Activated CD4-positive, alpha-beta memory T cell treated with anti-CD3 and anti-CD28 coated beads, Interleukin-2, amount 10 ng/mL, durations not matched to agents 7 days and 5 days (primary cell): ENCODE data around the gene ZNF516. TPM values are rescaled to one million over a fixed set of nuclear protein-coding genes. Genes with fewer than 3 reads are reported as not detected.

Source experiments
- CTCF ChIA-PET: fragments of 350-600 bp; sonication (Branson Sonifier 250); formaldehyde crosslinking; loops from one replicate; lab custom pipeline; 2021; ENCODE audit warnings: antibody characterized with exemption, inconsistent platforms; lab: Charles Lee
- POLR2A ChIA-PET: fragments of 350-600 bp; sonication (Branson Sonifier 250); formaldehyde crosslinking; loops from one replicate; lab custom pipeline; 2021; ENCODE audit warnings: antibody characterized with exemption; lab: Charles Lee
- DNase-seq: peaks from one replicate; pipeline ENCODE4 v3.0.0-alpha.2; 2020
- H3K27ac Mint-ChIP-seq: one replicate; pipeline ENCODE4 v1.8.0; 2021; ENCODE audit warnings: mild to moderate bottlenecking, mixed read lengths
- H3K27me3 Mint-ChIP-seq: one replicate; pipeline ENCODE4 v1.8.0; 2021; ENCODE audit warnings: mixed read lengths
- H3K36me3 Mint-ChIP-seq: one replicate; pipeline ENCODE4 v1.8.0; 2021; ENCODE audit warnings: low read depth, mixed read lengths
- H3K4me1 Mint-ChIP-seq: one replicate; pipeline ENCODE4 v1.8.0; 2021; ENCODE audit warnings: mixed read lengths
- H3K4me3 Mint-ChIP-seq: one replicate; pipeline ENCODE4 v1.8.0; 2021; ENCODE audit warnings: mild to moderate bottlenecking, mixed read lengths
- H3K9me3 Mint-ChIP-seq: one replicate; pipeline ENCODE4 v1.8.0; 2021; ENCODE audit warnings: mixed read lengths
- total RNA-seq, 2 experiments: library from RNA; stranded (reverse); gene quantifications; one replicate each; pipeline ENCODE4 v1.2.3, GENCODE V29; 2021

The ZNF516 gene
- total RNA-seq, 2 experiments from 2014 or later = 3.9 to 5.0 TPM

DNA sequence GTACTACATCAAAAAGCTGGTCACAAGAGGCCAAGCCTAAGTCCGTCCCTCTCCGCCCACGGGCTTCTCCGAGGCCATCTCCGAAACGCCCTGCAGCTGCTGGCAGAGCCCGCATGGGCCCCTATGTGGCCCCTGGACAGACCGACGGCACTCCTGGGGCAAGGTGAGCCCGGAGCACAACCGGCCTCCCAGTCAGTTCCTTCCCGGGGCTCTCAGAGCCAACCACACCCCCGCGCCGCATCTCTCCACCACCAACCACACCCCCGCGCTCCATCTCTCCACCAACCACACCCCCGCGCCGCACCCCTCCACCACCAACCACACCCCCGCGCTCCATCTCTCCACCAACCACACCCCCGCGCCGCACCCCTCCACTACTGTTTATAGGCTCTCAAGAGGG, 93.5 kb downstream of the ZNF516 start:
- Mint-ChIP-seq H3K4me3 (no peak overlapping the region), H3K4me1 (no peaks in the 10 kb centered on the region), H3K9me3 (no peaks in the 10 kb centered on the region), H3K27me3 (peaks cover 9% of the 10 kb centered on the region), H3K36me3 (no peaks in the 10 kb centered on the region), H3K27ac (no peak overlapping the region)
- DNase-seq = no peak
- ChIA-PET POLR2A (no interaction called here), CTCF (interaction anchor here (1.2 to 7.8 kb wide), 4 partner anchors 12 to 309 kb away, joined by 3 to 78 read pairs (median 8); no protein-coding TSS in a partner anchor)

DNA sequence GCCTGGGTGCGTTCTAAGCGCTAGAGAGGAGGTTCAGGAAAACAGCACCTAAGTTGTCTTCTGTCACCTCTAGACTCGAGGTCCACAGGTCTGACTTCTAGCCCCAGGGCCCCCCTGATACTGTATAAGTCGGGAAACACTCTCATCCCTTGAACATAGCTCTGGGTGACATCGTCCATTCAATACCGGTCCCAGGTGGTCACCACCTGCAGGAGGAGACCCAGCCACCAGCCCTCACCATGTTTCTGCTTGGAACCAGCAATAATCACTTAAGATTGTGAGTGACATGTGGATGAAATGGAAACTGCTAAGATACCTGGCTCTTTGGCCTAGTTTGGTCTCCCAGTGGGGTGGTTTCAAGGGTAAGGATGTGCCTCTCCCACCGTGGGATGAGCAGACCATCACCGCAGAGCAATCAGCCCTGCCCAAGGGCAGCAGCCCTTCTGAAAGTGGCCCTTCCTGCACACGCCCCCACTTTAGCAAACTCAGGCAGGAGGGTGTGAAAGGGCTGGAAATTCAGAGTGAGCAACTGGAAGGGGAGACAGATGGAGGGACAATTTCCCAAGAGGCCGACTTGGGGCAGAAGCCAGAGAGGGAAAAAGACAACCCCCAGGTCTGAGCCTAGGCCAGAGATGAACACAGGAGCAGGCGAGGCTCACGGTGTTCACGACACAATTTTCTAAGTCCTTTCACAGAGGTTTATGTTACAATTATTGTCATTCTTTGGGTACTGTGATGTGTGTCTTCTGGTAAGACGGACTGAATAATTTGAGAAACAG, 95.2 kb downstream of the ZNF516 start:
- Mint-ChIP-seq H3K4me1 (no peaks in the 10 kb centered on the region), H3K9me3 (no peaks in the 10 kb centered on the region), H3K27ac (no peak overlapping the region), H3K4me3 (no peak overlapping the region), H3K36me3 (no peaks in the 10 kb centered on the region), H3K27me3 (peaks cover 9% of the 10 kb centered on the region)
- no peak for DNase-seq
- ChIA-PET CTCF (interaction anchor here (0.5 to 7.8 kb wide), 16 partner anchors 9 to 403 kb away, joined by 3 to 78 read pairs (median 6); no protein-coding TSS in a partner anchor), POLR2A (interaction anchor here (1.3 kb wide), 1 partner anchor 310 kb away, joined by 5 read pairs; no protein-coding TSS in a partner anchor)

DNA sequence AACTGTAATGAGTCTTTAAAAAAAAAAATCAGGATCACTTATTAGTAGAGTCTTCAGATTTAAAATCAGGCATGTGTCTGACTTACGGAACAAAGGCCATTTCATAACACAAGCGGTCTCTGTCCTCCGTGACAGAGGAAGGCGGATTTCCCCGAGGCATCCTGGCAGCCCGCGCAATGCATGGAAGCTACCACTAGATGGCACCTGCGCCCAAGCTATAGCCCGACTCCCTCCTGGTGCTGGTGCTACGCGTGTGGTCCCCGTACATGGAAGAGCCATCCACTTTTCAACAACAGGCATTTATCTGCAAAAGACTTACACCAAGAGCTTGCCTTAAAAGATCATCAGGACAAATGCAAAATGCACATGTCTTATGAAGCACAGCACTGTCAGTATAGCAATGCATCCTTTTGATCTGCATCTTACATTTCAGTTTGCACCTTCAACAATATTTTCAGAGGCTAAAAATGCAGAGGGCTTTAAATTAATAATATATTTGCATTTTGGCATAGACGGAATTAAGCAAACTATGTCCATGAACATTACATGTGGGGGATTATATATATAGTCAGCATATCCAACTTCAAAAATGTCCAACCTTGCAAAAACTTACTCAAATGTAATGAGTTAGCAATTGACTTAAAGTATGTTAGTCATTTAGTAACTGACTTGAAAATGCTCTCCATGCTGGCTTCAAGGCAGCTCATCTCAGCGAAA, 96.0 kb downstream of the ZNF516 start:
- DNase-seq = peak; percentile 74
- no peak overlapping the region for H3K27ac Mint-ChIP-seq
- no peak overlapping the region for H3K4me3 Mint-ChIP-seq
- ChIA-PET CTCF (interaction anchor here (0.7 to 7.8 kb wide), 21 partner anchors 9 to 1252 kb away, joined by 3 to 78 read pairs (median 4); no protein-coding TSS in a partner anchor), POLR2A (interaction anchor here (1.3 kb wide), 1 partner anchor 311 kb away, joined by 5 read pairs; no protein-coding TSS in a partner anchor)
- H3K4me1 Mint-ChIP-seq = no peaks in the 10 kb centered on the region
- H3K9me3 Mint-ChIP-seq = no peaks in the 10 kb centered on the region
- H3K27me3 Mint-ChIP-seq = peaks cover 9% of the 10 kb centered on the region
- no peaks in the 10 kb centered on the region for H3K36me3 Mint-ChIP-seq

DNA sequence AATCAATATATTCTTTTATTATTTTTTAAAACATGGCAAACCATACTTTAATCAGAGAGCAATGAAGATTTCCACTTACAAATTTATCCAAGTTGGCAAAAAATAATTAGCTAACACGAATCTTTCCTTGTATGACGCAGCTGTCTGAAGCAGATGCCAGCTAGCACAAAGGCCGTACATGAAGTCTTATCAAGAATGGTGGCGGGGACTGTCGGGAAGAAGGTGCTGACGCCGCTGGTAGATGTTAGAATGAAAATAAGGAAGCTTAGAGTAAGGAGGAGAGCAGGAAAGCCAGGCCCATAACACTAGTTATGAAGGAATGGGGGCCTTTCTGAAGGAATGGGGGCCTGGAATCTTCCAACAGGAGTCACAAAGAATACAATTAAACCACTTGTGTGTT, 96.7 kb downstream of the ZNF516 start:
- peaks cover 9% of the 10 kb centered on the region for H3K27me3 Mint-ChIP-seq
- no peaks in the 10 kb centered on the region for H3K9me3 Mint-ChIP-seq
- no peak for DNase-seq
- H3K36me3 Mint-ChIP-seq = no peaks in the 10 kb centered on the region
- CTCF ChIA-PET = interaction anchor here (0.7 to 7.8 kb wide), 17 partner anchors 10 to 1236 kb away, joined by 3 to 78 read pairs (median 4); no protein-coding TSS in a partner anchor
- no peak overlapping the region for H3K4me3 Mint-ChIP-seq
- POLR2A ChIA-PET = interaction anchor here (1.3 kb wide), 1 partner anchor 312 kb away, joined by 5 read pairs; no protein-coding TSS in a partner anchor
- no peaks in the 10 kb centered on the region for H3K4me1 Mint-ChIP-seq
- no peak overlapping the region for H3K27ac Mint-ChIP-seq

DNA sequence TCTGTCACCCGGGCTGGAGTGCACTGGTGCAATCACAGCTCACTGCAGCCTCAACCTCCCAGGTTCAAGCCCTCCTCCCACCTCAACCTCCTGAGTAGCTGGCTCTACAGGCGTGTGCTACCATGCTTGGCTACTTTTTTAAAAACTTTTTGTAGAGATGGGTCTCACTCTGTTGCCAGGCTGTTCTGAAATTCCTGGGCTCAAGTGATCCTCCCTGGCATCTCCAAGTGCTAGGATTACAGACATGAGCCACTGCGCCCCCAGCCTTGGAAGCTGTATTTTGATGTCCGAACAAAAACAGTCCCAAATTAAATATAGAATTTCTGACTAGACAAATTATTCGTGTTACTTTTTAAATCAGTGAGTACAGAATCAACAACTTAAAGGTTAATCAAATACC, 97.4 kb downstream of the ZNF516 start:
- no peaks in the 10 kb centered on the region for H3K36me3 Mint-ChIP-seq
- ChIA-PET POLR2A (no interaction called here), CTCF (interaction anchor here (1.1 to 7.8 kb wide), 7 partner anchors 11 to 405 kb away, joined by 3 to 78 read pairs (median 8); no protein-coding TSS in a partner anchor)
- no peaks in the 10 kb centered on the region for H3K9me3 Mint-ChIP-seq
- no peaks in the 10 kb centered on the region for H3K4me1 Mint-ChIP-seq
- H3K27ac Mint-ChIP-seq = no peak overlapping the region
- H3K4me3 Mint-ChIP-seq = no peak overlapping the region
- H3K27me3 Mint-ChIP-seq = peaks cover 9% of the 10 kb centered on the region
- DNase-seq = no peak

DNA sequence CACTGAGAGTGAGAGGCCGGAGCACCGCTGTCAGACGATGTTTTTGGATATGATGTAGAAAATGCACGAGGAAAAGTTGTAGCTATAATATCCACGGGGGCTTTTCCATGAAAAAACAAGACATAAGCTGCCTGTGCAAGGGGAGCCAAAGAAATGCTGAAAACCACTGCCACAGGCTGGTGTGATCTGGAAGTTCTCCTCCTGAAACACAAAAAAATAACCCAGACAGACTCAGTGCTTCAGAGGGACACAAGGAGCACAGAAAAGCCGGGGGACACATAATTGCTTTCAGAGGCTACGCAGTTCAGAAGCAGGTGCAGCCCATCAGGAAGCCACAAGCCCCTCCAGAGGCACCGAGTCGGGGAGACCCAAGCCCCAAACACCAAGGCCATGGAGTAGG, 98.2 kb downstream of the ZNF516 start:
- Mint-ChIP-seq H3K36me3 (no peaks in the 10 kb centered on the region), H3K27me3 (peaks cover 9% of the 10 kb centered on the region), H3K4me3 (no peak overlapping the region), H3K27ac (no peak overlapping the region), H3K4me1 (no peaks in the 10 kb centered on the region), H3K9me3 (no peaks in the 10 kb centered on the region)
- POLR2A ChIA-PET = no interaction called here
- no peak for DNase-seq
- CTCF ChIA-PET = interaction anchor here (1.1 to 7.8 kb wide), 4 partner anchors 29 to 406 kb away, joined by 3 to 78 read pairs (median 10); no protein-coding TSS in a partner anchor

DNA sequence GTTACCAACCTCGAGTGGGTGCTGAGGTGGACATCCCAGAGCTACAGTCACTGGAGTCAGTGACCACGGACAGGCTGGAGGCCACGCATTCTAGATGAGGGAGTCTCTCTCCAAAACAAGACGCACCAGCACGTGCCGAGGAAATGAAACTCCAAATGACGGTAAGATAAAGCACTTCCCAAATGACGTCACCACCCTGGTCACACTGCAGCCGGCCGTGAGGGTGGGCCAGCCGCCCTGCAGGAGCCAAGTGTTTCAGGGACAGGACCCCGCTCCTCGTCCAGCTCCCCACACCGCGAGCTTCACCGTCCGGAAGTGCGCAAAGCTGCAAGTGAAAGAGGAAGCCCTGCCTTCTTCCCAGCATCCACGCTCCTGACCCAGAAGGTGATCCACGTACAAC, 99.4 kb downstream of the ZNF516 start:
- peaks cover 9% of the 10 kb centered on the region for H3K27me3 Mint-ChIP-seq
- H3K27ac Mint-ChIP-seq = no peak overlapping the region
- POLR2A ChIA-PET = no interaction called here
- H3K36me3 Mint-ChIP-seq = no peaks in the 10 kb centered on the region
- no peak overlapping the region for H3K4me3 Mint-ChIP-seq
- CTCF ChIA-PET = interaction anchor here (7.8 kb wide), 1 partner anchor 314 kb away, joined by 78 read pairs; no protein-coding TSS in a partner anchor
- H3K9me3 Mint-ChIP-seq = no peaks in the 10 kb centered on the region
- H3K4me1 Mint-ChIP-seq = no peaks in the 10 kb centered on the region
- no peak for DNase-seq

DNA sequence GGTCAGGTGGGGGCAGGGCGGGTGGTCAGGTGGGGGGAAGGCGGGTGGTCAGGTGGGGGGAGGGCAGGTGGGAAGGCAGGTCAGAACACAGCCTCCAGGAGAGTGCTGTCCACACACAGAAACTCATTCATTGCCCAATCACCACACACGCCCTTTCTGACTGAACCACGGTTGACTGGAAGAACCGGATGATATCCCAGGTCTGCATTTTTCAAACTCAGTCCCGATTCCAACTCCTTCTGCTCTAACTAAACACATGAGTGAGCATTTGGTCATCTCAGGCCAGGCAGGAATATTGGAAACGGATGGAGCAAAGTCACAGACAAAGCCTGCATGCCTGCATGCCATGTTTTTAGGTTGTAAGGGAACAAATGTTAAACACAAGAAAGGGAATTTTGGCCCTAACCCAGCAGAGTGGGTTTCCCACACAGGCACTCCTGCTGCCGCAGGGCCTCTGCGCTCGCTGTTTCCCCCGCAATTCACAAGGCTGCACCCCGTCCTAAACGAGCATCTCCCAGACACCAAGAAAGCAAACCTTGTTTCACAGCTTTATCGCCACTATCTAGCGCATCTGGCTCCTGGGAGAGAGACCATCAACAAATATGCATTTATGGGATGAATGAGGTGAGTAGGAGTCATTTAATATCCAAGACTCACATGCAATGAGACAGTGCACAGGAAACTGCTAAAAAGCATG, 100.1 kb downstream of the ZNF516 start:
- POLR2A ChIA-PET = no interaction called here

DNA sequence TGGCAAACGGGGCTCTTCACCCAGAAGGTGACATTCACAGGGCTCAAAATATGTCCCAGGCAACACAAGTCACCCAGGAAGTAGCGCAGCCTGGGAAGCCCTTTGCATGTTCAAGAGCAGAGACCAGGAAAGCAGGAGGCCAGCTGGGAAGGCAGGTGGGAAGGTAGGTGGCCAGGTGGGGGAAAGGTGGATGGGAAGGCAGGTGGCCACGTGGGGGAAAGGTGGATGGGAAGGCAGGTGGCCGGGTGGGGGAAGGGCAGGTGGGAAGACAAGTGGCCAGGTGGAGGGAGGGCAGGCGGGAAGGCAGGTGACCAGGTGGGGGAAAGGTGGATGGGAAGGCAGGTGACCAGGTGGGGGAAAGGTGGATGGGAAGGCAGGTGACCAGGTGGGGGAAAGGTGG, 102.7 kb downstream of the ZNF516 start:
- H3K27ac Mint-ChIP-seq = no peak overlapping the region
- H3K9me3 Mint-ChIP-seq = no peaks in the 10 kb centered on the region
- DNase-seq = no peak
- no peaks in the 10 kb centered on the region for H3K4me1 Mint-ChIP-seq
- ChIA-PET POLR2A (no interaction called here), CTCF (no interaction called here)
- no peak overlapping the region for H3K4me3 Mint-ChIP-seq
- H3K27me3 Mint-ChIP-seq = peaks cover 9% of the 10 kb centered on the region
- H3K36me3 Mint-ChIP-seq = no peaks in the 10 kb centered on the region

More for the DNA sequence above, 100.1 kb downstream of the ZNF516 start:
- H3K36me3 Mint-ChIP-seq = no peaks in the 10 kb centered on the region
- no peak overlapping the region for H3K4me3 Mint-ChIP-seq
- no peak overlapping the region for H3K27ac Mint-ChIP-seq
- CTCF ChIA-PET = interaction anchor here (7.8 kb wide), 1 partner anchor 315 kb away, joined by 78 read pairs; no protein-coding TSS in a partner anchor
- no peaks in the 10 kb centered on the region for H3K9me3 Mint-ChIP-seq
- no peak for DNase-seq
- H3K27me3 Mint-ChIP-seq = peaks cover 9% of the 10 kb centered on the region
- no peaks in the 10 kb centered on the region for H3K4me1 Mint-ChIP-seq

DNA sequence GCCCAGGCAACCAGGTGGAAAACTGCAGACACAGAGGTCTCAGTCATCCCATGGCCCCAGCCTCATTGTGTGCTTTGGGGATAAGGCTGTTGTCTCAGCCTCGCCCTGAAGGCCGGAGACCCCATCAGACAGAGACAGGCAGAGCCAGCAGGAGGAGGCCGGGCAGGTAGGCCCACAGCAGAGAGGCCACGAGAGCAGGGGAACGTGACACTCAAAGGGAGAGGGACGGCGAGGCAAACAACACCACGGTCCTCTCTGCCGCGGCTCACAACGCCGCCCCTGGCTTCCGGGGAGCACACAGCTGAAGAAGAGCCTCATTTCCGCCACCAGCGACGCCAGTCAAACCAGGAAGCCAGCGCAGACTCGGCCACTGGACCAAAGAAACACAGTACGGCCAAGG, 103.3 kb downstream of the ZNF516 start:
- H3K27ac Mint-ChIP-seq = no peak overlapping the region
- no peak overlapping the region for H3K4me3 Mint-ChIP-seq
- POLR2A ChIA-PET = no interaction called here
- H3K4me1 Mint-ChIP-seq = peaks cover 5% of the 10 kb centered on the region
- DNase-seq = no peak
- H3K36me3 Mint-ChIP-seq = no peaks in the 10 kb centered on the region
- peaks cover 9% of the 10 kb centered on the region for H3K27me3 Mint-ChIP-seq
- H3K9me3 Mint-ChIP-seq = no peaks in the 10 kb centered on the region
- CTCF ChIA-PET = no interaction called here

DNA sequence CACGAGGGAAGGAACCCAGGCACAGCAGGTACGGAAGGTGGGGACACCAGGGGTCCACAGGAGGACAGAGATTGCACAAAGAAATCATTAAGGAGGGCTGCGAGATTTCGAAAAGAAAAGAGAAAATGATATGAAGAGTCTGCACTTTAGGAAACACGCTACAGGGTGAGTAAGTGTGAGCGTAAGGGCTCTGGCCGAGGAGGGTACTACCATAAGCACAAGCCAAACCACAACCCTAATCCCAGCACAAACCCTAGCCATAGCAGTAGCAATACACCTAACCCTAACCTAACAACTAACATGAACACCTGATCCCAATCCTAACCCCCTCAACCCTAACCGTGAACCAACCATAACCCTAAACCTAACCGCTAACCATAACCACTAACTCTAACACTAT, 104.0 kb downstream of the ZNF516 start:
- Mint-ChIP-seq H3K4me3 (no peak overlapping the region), H3K27ac (no peak overlapping the region), H3K4me1 (peaks cover 12% of the 10 kb centered on the region), H3K36me3 (no peaks in the 10 kb centered on the region), H3K9me3 (no peaks in the 10 kb centered on the region), H3K27me3 (peaks cover 9% of the 10 kb centered on the region)
- DNase-seq = no peak
- ChIA-PET POLR2A (no interaction called here), CTCF (interaction anchor here (0.9 to 2.9 kb wide), 2 partner anchors 10 kb away, joined by 3 to 10 read pairs; no protein-coding TSS in a partner anchor)

DNA sequence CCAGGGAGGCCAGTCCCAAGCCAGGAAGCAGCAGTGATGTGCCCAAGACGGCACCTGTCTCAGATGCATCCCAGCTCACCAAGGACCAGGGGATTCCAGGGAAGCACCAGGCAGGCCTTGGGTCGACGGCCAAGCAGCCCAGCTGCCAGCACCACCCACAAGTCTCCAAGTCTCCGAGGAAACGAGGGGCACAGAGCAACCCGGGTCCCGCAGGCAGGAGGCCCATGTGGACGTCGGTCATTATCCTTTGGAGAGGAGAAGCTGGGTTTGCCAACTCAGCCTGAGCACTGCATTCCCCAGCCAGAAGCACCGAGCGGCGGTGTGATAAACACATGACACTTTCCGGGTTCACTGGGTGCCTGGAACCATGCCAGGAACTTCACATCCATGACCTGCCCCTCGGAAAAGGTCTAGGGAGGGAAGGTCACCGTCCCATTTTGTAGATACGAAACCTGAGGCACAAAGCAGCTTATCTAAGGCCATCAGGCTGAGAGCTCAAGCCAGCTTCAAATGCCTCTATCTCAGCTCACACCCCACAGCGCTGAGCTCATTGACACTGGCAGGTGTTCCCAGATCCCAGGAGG, 104.5 kb downstream of the ZNF516 start:
- Mint-ChIP-seq H3K4me1 (peaks cover 14% of the 10 kb centered on the region), H3K4me3 (no peak overlapping the region), H3K9me3 (no peaks in the 10 kb centered on the region), H3K27ac (no peak overlapping the region), H3K27me3 (peaks cover 9% of the 10 kb centered on the region), H3K36me3 (no peaks in the 10 kb centered on the region)
- CTCF ChIA-PET = interaction anchor here (0.9 to 2.9 kb wide), 2 partner anchors 10 kb away, joined by 3 to 10 read pairs; no protein-coding TSS in a partner anchor
- no peak for DNase-seq
- POLR2A ChIA-PET = no interaction called here
